ENCODE data around the gene CD37. TPM values are rescaled to one million over a fixed set of nuclear protein-coding genes. Genes with fewer than 3 reads are reported as not detected.

CD37 gene
- total RNA-seq, result not detected in 2 replicates

GRCh38 chr19:49335071-49335783 lies at the start of gene CD37:
CD37 (plus strand) TSS chr19:49335406; CDS start chr19:49335541, 135 bp downstream.

DNA sequence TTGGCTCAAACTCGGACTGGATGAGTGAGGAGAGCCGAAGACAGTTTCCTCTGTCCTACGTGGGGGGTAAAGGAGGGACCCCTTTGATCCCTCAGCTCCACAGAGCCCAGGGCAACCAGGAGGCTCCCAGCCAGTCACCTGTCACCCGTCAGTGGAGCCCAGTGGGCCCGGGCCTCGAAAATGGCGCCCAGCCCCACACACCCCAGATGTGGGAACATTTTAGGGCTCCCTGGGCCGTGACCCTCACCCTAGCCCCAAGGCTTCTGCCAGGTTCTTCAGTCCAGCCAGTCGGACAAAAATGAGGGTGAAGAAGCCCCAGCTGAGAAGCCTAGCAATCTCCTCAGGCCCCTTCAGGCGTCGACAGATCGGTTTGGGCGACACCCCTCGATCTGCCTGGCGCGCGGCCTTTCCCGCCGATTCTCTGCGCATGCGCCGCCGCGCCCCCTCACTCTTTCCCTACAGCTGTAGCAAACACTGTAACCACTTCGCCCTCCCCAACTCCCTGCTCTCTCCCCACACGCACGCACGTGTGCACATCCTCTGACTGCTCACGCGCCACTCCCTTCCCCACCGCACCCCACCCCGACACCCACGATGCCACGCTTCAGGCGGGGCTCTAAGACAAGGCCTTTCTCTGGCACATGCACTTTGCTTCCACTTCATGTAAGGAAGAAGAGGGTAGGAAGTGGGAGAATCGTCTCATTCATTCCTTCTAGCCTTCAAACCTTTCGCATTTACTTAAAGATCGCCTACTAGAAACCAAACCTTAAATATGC lies 10.2 kb upstream of the CD37 start, which contains the start of gene SLC6A16:
Gene SLC6A16, minus strand, starts transcription at position 391 of the 776 bp plus-strand sequence. CDS start 13,844 bp downstream, outside the sequence.

DNA sequence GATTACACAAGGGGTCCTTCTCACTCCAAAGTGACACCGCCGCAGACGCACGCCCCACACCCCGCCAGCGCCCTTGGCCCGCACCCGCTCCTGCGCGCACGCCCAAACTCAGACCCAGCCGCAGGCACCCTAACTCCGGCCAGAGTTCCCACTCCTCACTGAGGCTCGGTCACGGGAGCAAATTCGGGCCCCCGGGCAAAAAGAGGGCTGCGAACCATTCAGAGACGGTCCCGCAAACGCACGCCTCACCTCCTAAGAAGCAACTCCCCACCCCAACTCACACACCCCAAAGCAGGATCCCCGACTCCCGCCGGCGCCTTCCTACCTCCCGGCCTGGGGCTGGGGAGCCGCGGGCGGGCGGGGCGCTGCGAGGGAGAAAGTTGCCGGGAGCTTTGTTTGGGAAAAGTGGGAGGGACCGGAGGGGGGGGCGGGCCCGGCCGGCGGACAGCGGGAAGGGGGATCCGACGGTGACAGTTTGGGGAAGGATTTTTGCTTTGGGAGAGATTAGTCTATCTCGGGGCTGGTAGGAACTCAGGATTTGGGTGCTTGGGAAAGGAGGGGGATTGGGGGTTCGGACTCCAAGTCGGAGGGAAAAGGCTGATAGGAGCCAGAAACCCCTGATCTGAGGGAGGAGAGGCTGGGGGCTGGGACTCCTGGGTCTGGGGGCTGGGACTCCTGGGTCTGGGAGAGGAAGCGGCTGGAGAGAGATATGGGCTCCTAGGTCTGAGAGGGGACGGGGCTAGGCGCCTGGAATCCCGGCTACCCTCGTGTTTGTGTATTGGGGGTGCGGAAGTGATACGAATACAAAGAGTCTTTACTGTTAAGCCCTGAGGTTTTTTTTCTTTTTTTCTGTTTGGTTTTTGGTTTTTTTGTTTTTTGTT lies 27.1 kb downstream of the CD37 start, which contains the start of gene TEAD2:
Gene TEAD2, minus strand, starts transcription at position 369 of the 881 bp plus-strand sequence. CDS start 2,341 bp downstream, outside the sequence.

GRCh38 chr19:49363268-49364082 lies 28.3 kb downstream of the CD37 start, which contains the start of gene DKKL1:
DKKL1 (plus strand) TSS chr19:49363877; CDS start chr19:49363999, 122 bp downstream.

DNA sequence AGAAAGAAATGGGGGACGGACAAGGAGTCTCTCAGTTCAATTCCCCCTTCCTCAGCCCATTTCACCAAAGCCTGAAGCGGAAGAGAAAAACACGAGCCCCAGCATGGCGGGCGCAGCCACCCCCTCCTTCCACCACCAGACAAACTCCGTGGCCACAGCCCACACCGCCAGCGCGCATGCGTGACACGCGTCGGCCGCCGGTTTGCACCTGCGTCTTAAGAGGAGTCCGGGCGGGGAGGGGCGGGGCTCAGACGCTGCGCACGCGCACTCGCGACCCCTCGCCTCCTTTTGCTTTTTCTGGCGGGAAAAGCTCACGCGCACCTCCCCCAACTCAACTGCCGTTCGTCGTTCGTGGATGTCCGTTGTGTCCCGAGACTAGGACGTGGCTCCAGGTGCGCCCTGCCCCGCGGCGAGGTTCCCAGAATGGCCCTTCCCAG lies 52.7 kb downstream of the CD37 start, which contains the start of gene KASH5:
Gene KASH5, plus strand, starts transcription at position 314 of the 437 bp plus-strand sequence. CDS start 2,635 bp downstream, outside the sequence.

Small RNA genes lying within 50 kb of the gene (small RNA-seq; reads per million reads assigned to genes)
- not detected for gene MIR4324

Other genes starting within 250 kb of the CD37 start
- 140 and 162 TPM in 2 replicates for gene SNRNP70, start 250.0 kb upstream of the CD37 start, total RNA-seq
- 1.8 and 2.7 TPM in 2 replicates for gene LIN7B, start 221.0 kb upstream of the CD37 start, total RNA-seq
- gene C19orf73, start 216.3 kb upstream of the CD37 start, total RNA-seq, result 0.37 and 0.78 TPM in 2 replicates
- gene PPFIA3, start 215.9 kb upstream of the CD37 start, total RNA-seq, result 0.78 and 1.8 TPM in 2 replicates
- gene HRC, start 180.0 kb upstream of the CD37 start, total RNA-seq, result not detected in 2 replicates
- gene TRPM4, start 177.6 kb upstream of the CD37 start, total RNA-seq, result 14.1 and 14.3 TPM in 2 replicates
- under 0.01 TPM in 1 of 2 replicates, not detected in the other for gene SLC6A16, start 10.2 kb upstream of the CD37 start, total RNA-seq
- 5.9 and 16.0 TPM in 2 replicates for gene TEAD2, start 27.0 kb downstream of the CD37 start, total RNA-seq
- gene DKKL1, start 28.5 kb downstream of the CD37 start, total RNA-seq, result not detected in 2 replicates
- gene KASH5, start 52.8 kb downstream of the CD37 start, total RNA-seq, result not detected in 2 replicates
- not detected in 2 replicates for gene PTH2, start 88.0 kb downstream of the CD37 start, total RNA-seq
- gene GFY, start 90.0 kb downstream of the CD37 start, total RNA-seq, result not detected in 2 replicates
- 0.20 and 0.37 TPM in 2 replicates for gene SLC17A7, start 106.1 kb downstream of the CD37 start, total RNA-seq
- 97.6 and 120 TPM in 2 replicates for gene PIH1D1, start 116.4 kb downstream of the CD37 start, total RNA-seq
- 27.2 and 35.2 TPM in 2 replicates for gene ALDH16A1, start 117.8 kb downstream of the CD37 start, total RNA-seq
- gene FLT3LG, start 138.8 kb downstream of the CD37 start, total RNA-seq, result 4.3 and 7.0 TPM in 2 replicates
- gene RPL13A, start 152.2 kb downstream of the CD37 start, total RNA-seq, result 2,138 and 3,125 TPM in 2 replicates
- gene RPS11, start 161.0 kb downstream of the CD37 start, total RNA-seq, result 1,170 and 3,867 TPM in 2 replicates
- gene FCGRT, start 177.3 kb downstream of the CD37 start, total RNA-seq, result 19.7 and 36.4 TPM in 2 replicates
- 135 and 207 TPM in 2 replicates for gene RCN3, start 192.6 kb downstream of the CD37 start, total RNA-seq
- 71.4 and 98.5 TPM in 2 replicates for gene NOSIP, start 245.2 kb downstream of the CD37 start, total RNA-seq
- gene PRRG2, start 245.9 kb downstream of the CD37 start, total RNA-seq, result 0.37 and 0.39 TPM in 2 replicates